Measurements from ENCODE around the gene INPP4B.
"Not testable (repeated sequence)": the region's sequence is repeated elsewhere in the genome, so short reads cannot be mapped to it uniquely, and the experiment has no call there.

INPP4B gene

GRCh38 chr4:142824368-142824767 is 21.7 kb downstream of the INPP4B start:
- no peak for DNase-seq

GRCh38 chr4:142823796-142824195 is 22.3 kb downstream of the INPP4B start:
- no peak for DNase-seq

DNA sequence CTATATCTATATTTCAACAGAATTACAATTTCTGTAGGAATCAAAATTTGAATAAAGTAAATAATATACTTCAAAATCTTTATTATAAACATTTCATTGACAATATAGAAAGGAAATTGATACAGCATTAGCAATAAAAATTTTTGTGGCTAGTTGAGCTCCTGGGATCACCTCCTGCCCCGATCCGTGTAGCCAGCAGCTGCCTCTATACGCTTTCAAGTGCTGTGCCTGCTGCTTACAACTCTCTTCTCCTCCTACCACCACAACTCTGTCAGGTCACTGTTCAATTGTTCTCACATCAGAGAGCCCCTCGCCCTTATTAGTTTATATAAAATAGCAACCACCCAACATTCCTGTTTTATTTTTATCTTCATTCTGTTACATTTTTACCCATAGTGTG is 27.6 kb downstream of the INPP4B start:
- DNase-seq, result no peak

GRCh38 chr4:142818031-142818430 is 28.1 kb downstream of the INPP4B start:
- no peak for DNase-seq

- DNase-seq, result no peak
These were observed 28.7 kb downstream of the INPP4B start for GRCh38 chr4:142817442-142817841.

DNA sequence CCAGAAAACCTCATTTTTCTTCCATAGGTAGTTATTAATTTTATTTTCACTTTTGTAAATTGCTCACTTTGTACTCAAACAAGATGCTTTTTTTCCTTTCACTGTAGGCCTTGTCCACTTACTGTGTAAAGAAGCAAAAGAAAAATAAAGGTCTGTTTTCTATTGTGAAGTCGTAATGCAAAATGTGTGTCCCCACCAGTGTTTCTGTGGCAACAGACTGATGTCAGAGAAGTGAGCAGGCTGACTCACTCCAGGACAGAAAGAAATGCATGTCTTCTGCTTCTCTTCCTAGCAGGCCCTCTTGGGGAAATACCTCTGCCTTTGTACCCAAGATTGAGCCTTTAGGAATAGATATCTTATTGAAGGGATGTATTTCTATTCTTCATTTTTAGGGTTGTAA is 30.3 kb downstream of the INPP4B start:
- no peak for DNase-seq

- no peak for DNase-seq
These were observed 32.7 kb downstream of the INPP4B start for GRCh38 chr4:142813388-142813787.

DNA sequence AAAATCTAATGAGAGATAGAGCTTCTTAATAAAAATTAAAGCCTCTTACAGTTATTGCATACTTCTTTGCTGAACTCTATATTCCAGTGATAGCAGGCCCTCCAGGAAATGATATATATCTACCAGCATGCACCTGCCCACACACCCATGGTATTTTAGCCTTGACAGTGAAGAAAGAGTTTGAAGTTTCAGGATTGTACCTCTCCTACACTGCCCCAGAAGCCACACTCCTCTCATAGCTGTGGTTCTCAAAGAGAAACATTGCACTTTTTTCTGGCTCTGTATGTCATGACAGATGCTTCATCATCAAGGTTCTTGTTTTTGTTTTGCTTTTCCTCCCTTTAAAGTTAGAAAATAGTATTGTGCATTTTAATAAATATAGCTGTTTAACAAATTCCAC is 34.0 kb downstream of the INPP4B start:
- DNase-seq, result no peak

GRCh38 chr4:142811034-142811433 is 35.1 kb downstream of the INPP4B start:
- no peak for DNase-seq

DNA sequence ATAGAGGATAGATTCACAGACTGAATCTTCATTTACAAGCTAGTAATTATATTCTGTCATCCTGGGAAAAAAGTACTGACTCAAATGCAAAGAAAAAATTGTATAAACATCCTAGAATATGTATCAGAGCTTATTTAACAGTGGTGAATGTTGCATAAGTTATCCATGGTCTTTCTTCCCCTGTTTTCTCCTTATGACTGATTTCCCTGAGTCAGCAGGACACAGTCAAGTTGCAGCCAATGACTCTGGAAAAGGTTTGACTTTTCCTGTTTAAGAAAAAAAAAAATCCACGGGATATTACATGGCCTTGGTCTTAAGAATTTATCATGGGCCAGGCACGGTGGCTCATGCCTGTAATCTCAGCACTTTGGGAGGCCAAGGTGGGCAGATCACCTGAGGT is 36.5 kb downstream of the INPP4B start:
- DNase-seq, result no peak

DNA sequence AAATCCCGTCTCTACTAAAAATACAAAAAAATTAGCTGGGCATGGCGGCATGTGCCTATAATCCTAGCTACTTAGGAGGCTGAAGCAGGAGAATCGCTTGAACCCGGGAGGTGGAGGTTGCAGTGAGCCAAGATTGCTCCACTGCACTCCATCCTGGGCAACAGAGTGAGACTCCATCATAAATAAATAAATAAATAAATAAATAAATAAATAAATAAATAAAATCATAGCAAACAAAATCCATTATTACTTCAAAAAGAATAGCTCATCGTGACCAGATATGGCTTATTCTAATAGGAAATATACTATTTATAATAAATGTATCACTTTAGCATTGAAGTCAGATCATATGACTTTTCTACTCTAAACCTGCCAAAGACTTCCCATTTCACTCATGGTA is 42.2 kb downstream of the INPP4B start:
- not testable (repeated sequence) for DNase-seq

DNA sequence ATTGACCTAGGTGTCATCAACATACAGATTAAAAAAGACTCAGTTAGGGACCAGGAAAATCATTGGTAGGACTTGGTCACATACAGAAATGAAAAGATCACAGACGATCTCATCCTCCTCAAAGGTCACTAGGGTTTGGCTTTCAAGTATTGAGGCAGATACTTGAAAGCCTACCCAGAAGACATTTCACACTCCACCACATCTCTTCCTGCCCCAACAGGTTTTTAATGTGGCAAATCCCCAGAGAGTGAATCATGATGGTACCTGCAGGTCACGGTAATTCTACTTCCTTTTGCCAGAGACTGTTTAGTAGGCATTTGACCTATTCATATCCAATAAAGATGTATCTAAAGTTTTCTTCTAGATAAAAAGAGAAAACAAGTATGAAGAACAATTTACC is 44.1 kb downstream of the INPP4B start:
- no peak for DNase-seq

DNA sequence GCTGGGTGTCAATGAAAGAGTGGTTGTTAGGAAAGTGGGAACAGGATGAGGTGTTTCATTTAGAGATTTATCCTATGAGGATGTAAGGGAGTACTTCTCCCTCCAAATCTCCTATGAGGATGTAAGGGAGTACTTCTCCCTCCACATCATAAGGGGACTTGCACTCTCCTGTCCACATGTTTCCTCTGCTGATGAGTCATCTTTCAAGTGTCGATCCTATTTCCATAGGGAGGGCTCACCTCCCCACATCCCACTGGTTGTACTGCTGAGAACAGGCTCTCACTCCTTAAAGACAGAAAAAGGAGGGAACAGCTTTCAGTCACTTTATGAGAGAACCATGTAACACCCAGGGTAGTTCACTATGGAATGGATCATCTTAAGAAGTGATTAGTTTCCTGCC is 65.0 kb downstream of the INPP4B start:
- DNase-seq, result no peak

DNA sequence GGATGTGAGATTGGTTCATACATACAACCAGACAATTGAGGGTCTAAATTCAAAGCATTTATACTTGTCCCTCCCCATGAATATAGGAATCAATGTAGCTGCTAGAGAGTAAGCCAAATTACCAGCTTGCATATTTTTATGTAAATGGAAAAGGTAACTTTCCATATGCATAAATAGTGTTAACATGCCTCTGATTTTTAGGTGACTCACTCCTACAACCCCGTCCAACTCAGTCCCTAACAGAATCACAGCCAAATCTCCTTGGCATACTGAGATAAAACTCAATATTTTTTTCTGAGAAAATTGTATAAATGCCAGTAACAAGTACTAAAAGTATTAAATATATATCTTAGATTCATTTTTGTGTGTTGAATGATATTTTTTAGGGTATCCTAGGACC is 67.2 kb downstream of the INPP4B start:
- no peak for DNase-seq

- DNase-seq, result no peak
These were observed 67.7 kb downstream of the INPP4B start for GRCh38 chr4:142778430-142778829.

DNA sequence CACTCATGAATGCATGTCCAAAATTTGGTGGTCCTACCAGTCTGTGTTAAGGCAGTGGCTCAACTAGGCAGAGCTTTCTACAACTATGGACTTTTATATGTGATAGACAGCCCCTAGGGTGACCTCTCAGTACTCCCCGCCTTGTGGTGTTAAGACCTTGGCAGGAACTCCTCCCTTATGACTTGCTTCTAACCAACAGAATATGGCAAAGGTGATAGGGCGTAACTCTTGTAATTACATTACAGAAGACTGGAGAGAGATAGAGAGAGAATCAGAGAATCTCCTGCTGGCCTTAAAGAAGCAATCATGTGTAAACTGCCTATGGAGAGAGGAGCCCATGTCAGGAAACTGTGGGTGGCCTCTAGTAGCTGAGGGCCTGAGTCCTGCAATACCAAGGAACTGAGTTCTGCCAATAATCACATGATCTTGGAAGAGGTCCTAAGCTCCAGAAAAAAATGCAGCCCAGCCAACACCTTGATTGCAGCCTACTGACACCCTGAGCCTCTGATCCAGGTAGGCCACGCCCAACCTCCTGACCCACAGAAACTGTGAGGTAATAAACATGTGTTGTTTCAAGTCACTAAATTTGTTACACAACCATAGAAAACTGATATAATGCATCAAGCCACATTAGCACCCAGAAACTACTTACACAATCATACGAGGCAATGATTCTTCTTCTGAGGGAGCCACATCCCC is 68.9 kb downstream of the INPP4B start:
- no peak for DNase-seq

DNA sequence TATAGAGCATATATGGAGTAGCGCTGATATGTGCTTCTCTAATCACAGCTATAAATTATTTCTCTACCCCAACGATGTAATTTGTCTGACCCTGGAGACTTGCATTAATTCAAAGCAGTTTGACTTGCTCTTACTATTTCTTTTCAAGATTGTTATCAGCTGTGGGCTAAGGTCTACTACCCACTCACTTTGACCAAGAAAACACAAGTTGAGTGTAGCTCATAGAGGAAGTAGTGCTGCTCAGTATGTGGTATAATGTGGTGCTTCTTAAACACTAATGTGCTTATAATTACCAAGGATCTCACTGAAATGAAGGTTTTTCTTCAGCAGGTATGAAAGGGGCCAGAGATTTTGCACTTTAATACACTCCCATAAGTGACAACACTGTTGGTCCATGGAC is 70.1 kb downstream of the INPP4B start:
- no peak for DNase-seq

- DNase-seq, result no peak
These were observed 72.6 kb downstream of the INPP4B start for GRCh38 chr4:142773505-142773904.

DNA sequence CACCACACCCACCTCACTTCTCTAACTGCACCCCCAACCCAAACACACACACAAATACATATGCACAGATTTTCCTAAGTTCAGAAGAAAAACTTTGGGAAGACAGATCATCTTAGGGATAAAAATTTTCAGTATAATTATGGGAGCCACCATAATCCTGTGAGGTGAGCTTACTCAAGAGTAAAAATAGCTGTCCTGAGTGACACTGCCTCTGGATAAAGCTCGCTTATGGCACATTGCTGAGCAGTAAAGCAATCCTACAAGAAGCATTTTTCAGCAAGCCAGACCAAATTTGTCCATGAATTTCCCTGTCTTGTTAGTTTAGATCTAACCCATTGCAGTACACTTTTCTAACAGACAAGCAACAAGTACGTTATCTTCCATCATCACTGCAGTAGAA is 83.8 kb downstream of the INPP4B start:
- no peak for DNase-seq

DNA sequence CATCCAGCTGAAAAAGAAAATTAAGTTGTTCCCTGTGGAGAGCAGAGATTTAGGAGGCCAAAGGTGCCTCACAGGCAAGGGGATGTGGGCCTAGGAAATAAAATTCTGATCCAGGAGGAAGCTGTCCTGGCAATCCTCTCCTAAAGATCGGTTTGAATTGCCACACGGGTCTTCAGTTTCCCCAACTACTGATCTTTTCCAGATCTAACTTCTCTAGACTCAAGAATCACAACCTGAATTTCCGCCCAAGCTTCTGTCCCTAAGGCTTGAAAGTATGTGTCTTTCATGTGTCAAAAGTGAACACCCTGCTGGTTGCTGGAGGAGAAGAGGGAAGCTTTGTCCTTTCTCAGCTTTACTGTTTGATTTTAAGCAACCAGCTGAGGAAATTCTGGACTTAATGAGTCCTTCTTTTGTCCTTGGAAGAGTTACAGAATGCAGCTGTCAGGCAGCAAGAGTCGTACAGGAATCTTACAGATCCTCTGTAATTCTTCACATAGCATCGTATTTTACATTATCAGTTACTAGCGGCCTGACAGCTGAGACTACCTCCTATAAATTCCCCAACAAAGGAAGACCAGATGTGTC is 93.8 kb downstream of the INPP4B start:
- no peak for DNase-seq

DNA sequence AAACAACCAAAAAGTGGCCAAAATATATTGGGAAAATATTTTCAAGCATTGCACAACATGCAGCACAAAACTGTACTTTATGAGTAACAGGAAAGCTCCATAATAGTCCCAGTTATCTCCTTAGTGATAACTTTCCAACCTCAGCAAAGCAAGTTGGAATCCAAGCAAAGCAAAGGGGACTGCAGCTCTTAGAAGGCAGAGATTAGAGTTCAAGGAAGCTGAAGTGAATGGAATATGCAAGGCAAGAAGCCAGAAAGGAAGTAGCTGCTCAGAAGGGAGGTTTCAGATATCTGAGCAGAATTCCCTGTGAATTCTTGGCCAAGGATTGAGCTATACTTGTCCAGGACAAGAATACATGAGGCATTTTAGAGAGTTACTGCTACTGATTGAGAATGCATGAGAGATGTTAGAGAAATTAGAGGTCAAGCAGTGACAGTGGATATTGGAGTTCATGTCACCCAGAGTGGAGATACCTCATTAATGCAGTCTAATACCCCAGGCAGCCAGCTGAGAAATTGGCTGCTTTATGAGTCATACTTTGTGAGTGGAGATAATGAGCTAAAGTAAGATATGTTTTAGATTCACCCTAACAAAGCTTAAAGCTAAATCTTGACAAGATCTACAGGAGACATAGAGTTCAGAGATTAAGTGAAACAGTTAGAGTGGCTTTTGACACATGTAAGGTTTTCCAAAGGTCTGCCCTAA is 102.8 kb downstream of the INPP4B start:
- no peak for DNase-seq

GRCh38 chr4:142741995-142742394 is 104.1 kb downstream of the INPP4B start:
- DNase-seq, result no peak

DNA sequence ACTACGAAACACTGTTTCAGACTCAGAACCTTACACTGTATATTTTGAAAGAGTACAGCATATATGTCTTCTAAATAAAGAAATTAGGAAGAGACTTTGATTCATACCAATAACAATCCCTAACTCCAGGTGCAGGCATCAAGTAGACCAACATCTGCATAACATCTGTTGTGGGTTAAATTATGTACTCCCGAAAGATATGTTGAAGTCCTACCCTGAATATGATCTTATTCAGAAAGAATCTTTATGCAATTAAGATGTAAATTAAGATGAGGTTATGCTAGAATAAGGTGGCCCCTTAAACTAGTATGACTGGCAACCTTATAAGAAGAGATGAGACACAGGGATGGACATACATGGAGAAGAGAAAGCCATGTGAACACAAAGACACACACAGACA is 117.9 kb downstream of the INPP4B start:
- no peak for DNase-seq

DNA sequence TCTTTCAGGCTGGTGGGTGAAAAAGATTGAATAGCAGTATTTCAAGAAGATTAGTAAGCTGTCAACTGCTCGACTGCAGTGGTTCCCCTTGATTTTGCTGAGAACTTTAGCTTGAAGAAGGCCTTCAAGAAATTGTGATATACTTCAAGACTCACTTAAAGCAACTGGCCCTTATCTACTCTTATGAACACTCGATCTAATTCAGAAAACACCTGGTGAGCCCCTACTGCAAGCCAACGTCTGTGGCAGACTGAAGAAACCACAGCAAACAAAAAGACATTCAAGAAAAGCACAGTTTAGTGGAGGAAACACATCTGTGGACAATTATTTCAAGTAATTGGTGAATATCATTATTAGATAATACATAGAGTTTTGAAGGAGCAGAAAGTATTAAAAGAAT is 119.0 kb downstream of the INPP4B start:
- no peak for DNase-seq
